Loucy (cell line): ENCODE results near the gene MIA.

Experiments
- H2AFZ ChIP-seq: fragments of 200-600 bp; sonication (generic); 2 replicates; pipeline ENCODE4 v1.6.0; 2016; ENCODE audit warnings: antibody characterized with exemption, mild to moderate bottlenecking, low read length, moderate library complexity
- H3F3A ChIP-seq: fragments of 200-600 bp; 2 replicates; pipeline ENCODE4 v1.6.0; 2016; ENCODE audit warnings: antibody characterized with exemption, low read depth, mild to moderate bottlenecking
- H3K27me3 ChIP-seq: fragments of 200-600 bp; sonication (generic); 2 replicates; pipeline ENCODE4 v1.6.1; 2014; ENCODE audit warnings: low read length, mild to moderate bottlenecking; ENCODE audit not compliant: insufficient read depth, poor library complexity, severe bottlenecking
- H3K36me3 ChIP-seq: fragments of 200-600 bp; sonication (generic); 2 replicates; pipeline ENCODE4 v1.6.1; 2016; ENCODE audit warnings: low read length; ENCODE audit not compliant: insufficient read depth
- H3K4me1 ChIP-seq: fragments of 200-600 bp; sonication (generic); 2 replicates; pipeline ENCODE4 v1.5.1; 2014; ENCODE audit warnings: low read length, mild to moderate bottlenecking; ENCODE audit not compliant: insufficient read depth, poor library complexity, severe bottlenecking
- H3K4me2 ChIP-seq: fragments of 200-600 bp; sonication (generic); 2 replicates; pipeline ENCODE4 v1.6.0; 2014; ENCODE audit warnings: antibody characterized with exemption, low read length, low read depth, mild to moderate bottlenecking; ENCODE audit not compliant: poor library complexity, severe bottlenecking
- H3K4me3 ChIP-seq: fragments of 200-600 bp; sonication (generic); 2 replicates; pipeline ENCODE4 v1.5.1; 2014; ENCODE audit warnings: low read length, mild to moderate bottlenecking, mixed read lengths; ENCODE audit not compliant: poor library complexity, severe bottlenecking
- H3K79me2 ChIP-seq: fragments of 200-600 bp; sonication (generic); 2 replicates; pipeline ENCODE4 v1.6.1; 2014; ENCODE audit warnings: low read length; ENCODE audit not compliant: insufficient read depth
- H3K9ac ChIP-seq: fragments of 200-600 bp; sonication (generic); 2 replicates; pipeline ENCODE4 v1.6.0; 2014; ENCODE audit warnings: mild to moderate bottlenecking, low read depth, low read length, moderate library complexity; ENCODE audit not compliant: poor library complexity, severe bottlenecking
- H3K9me2 ChIP-seq: fragments of 200-600 bp; sonication (generic); replicated peaks from 2 replicates; pipeline ENCODE4 v1.6.1; 2016; ENCODE audit warnings: low read depth, low read length, mixed read lengths
- H3K9me3 ChIP-seq: fragments of 200-600 bp; sonication (generic); 2 replicates; pipeline ENCODE4 v1.6.1; 2014; ENCODE audit warnings: mild to moderate bottlenecking, antibody characterized with exemption, low read length, low read depth; ENCODE audit not compliant: insufficient read depth
- H4K20me1 ChIP-seq: fragments of 200-600 bp; sonication (generic); 2 replicates; pipeline ENCODE4 v1.6.0; 2014; ENCODE audit warnings: antibody characterized with exemption, low read length, mild to moderate bottlenecking; ENCODE audit not compliant: insufficient read depth, poor library complexity, severe bottlenecking
- EZH2phosphoT487 ChIP-seq: fragments of 200-600 bp; IDR thresholded peaks from 2 replicates; pipeline ENCODE4 v1.6.1; 2018; ENCODE audit warnings: antibody characterized with exemption, mild to moderate bottlenecking, moderate library complexity, borderline replicate concordance
- TF ChIP-seq, protein P1 (sequence below): fragments of 200-600 bp; sonication (generic); conservative IDR thresholded peaks from 2 replicates; pipeline ENCODE4 v1.5.1; 2014; ENCODE audit warnings: mild to moderate bottlenecking, antibody characterized with exemption, low read length

The MIA gene

DNA sequence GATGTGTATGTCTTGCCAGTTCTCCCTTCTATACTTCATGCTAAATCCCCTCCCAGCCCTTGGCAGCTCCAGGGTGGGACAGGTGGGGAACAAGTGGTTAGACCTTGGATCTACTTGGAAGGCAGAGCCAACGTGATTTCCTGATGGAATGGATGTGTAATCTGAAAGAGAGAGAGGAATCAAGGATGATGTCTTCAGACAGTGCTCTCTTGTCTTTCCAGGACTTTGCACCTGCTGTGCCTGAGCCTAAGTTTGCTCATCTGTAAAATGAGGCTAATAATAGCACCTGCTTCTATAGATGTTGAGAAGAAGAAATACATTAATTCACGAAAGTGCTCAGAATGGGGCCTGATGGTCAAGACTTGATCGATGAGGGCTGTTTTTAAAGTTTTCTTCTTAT lies 16.7 kb downstream of the MIA start:
- Histone ChIP-seq H4K20me1 (no peaks in the 10 kb centered on the region), H3F3A (no peaks in the 10 kb centered on the region), H3K9me3 (no peaks in the 10 kb centered on the region), H3K27me3 (no peaks in the 10 kb centered on the region), H3K79me2 (no peaks in the 10 kb centered on the region), H3K9ac (no peak overlapping the region), H3K4me1 (no peaks in the 10 kb centered on the region), H3K36me3 (no peaks in the 10 kb centered on the region), H3K4me2 (no peak overlapping the region), H3K9me2 (no peaks in the 10 kb centered on the region), H2AFZ (no peak overlapping the region), H3K4me3 (no peak overlapping the region)
- TF ChIP-seq EZH2phosphoT487: no peak
- TF ChIP-seq, protein P1, sequence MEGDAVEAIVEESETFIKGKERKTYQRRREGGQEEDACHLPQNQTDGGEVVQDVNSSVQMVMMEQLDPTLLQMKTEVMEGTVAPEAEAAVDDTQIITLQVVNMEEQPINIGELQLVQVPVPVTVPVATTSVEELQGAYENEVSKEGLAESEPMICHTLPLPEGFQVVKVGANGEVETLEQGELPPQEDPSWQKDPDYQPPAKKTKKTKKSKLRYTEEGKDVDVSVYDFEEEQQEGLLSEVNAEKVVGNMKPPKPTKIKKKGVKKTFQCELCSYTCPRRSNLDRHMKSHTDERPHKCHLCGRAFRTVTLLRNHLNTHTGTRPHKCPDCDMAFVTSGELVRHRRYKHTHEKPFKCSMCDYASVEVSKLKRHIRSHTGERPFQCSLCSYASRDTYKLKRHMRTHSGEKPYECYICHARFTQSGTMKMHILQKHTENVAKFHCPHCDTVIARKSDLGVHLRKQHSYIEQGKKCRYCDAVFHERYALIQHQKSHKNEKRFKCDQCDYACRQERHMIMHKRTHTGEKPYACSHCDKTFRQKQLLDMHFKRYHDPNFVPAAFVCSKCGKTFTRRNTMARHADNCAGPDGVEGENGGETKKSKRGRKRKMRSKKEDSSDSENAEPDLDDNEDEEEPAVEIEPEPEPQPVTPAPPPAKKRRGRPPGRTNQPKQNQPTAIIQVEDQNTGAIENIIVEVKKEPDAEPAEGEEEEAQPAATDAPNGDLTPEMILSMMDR: no peak

- Histone ChIP-seq H2AFZ (peak overlapping the region; percentile 95; the same call in 1 of the 2 replicates), H3K79me2 (peaks cover 34% of the 10 kb centered on the region), H3K9ac (peak overlapping the region; percentile 81), H4K20me1 (peaks cover 30% of the 10 kb centered on the region), H3K36me3 (no peaks in the 10 kb centered on the region), H3K4me1 (peaks cover 30% of the 10 kb centered on the region), H3F3A (0 out of 2 replicates have a peak, but pooled peaks cover 3% of the 10 kb centered on the region), H3K27me3 (no peaks in the 10 kb centered on the region), H3K9me3 (no peaks in the 10 kb centered on the region), H3K9me2 (no peaks in the 10 kb centered on the region), H3K4me3 (peak overlapping the region; percentile 82), H3K4me2 (peak overlapping the region; percentile 78)
- TF ChIP-seq, protein P1: no peak
- TF ChIP-seq EZH2phosphoT487: no peak
Measured at GRCh38 chr19:40797166-40797962, 22.0 kb downstream of the MIA start.

- no peaks in the 10 kb centered on the region for H3K36me3 ChIP-seq
- H3K4me2 ChIP-seq: peak overlapping the region; percentile 78
- H3K4me3 ChIP-seq: peak overlapping the region; percentile 82
- no peaks in the 10 kb centered on the region for H3K9me2 ChIP-seq
- peak overlapping the region; percentile 95 for H2AFZ ChIP-seq
- no peaks in the 10 kb centered on the region for H3K9me3 ChIP-seq
- no peaks in the 10 kb centered on the region for H3K27me3 ChIP-seq
- peak overlapping the region; percentile 81 for H3K9ac ChIP-seq
- H3K4me1 ChIP-seq: peaks cover 38% of the 10 kb centered on the region
- H3F3A ChIP-seq: 0 out of 2 replicates have a peak, but pooled peaks cover 3% of the 10 kb centered on the region
- H4K20me1 ChIP-seq: peaks cover 38% of the 10 kb centered on the region
- TF ChIP-seq EZH2phosphoT487: no peak
- TF ChIP-seq, protein P1: peak; percentile 56
- peaks cover 41% of the 10 kb centered on the region for H3K79me2 ChIP-seq
Measured at GRCh38 chr19:40797963-40798682, 22.8 kb downstream of the MIA start.
